ENCODE measurements around the gene NR1I2. TPM values are rescaled to one million over a fixed set of nuclear protein-coding genes. Genes with fewer than 3 reads are reported as not detected.

NR1I2 gene
- total and polyA plus RNA-seq, 9 of the 15 experiments (the other 6 are each of a cell fraction or from before 2014, with no cell fraction given), result not detected

- H3K9ac ChIP-seq (ENCODE audit: insufficient read depth in 1 of 2, low read depth in 2 of 2, low read length in 2 of 2), result no peak overlapping the region
- no peaks in the 10 kb centered on the region for H3K9me3 ChIP-seq (replicated peaks; ENCODE audit: control insufficient read depth, insufficient read depth, low read depth, low read length)
- BruUV-seq (replicated peaks), result no TSS peak
- no peak overlapping the region for H3K4me3 ChIP-seq
- no peaks in the 10 kb centered on the region for H3K4me1 ChIP-seq (replicated peaks in 1 of 2; ENCODE audit: control insufficient read depth in 2 of 2, insufficient read depth in 2 of 2, low read length in 2 of 2)
- intact Hi-C loops (cut with micrococcal nuclease) (no loop called here), in situ Hi-C loops (cut with MboI) (no loop called here)
- no peaks in the 10 kb centered on the region for H3K36me3 ChIP-seq (ENCODE audit: control insufficient read depth, insufficient read depth, low read length)
- ATAC-seq (no peak), DNase-seq (ENCODE audit: extremely low read depth in 1 of 4, low spot score in 3 of 4) (no peak), FAIRE-seq (no peak)
- peak; percentile 56; the same call in 1 of the 2 replicates for TF ChIP-seq HCFC1 (IDR thresholded peaks at IDR 0.05; ENCODE audit: low read depth, low read length)
- TF ChIP-seq USF2 (CRISPR knock-in tag; IDR thresholded peaks at IDR 0.05), result peak; percentile 38; the same call in 1 of the 2 replicates
- TF ChIP-seq TSC22D4 (tag; IDR thresholded peaks at IDR 0.05), result no peak
- TF ChIP-seq HMBOX1 (IDR thresholded peaks at IDR 0.05), result no peak
- TF ChIP-seq NCOA4 (IDR thresholded peaks at IDR 0.05; ENCODE audit: partially characterized antibody), result no peak
- TF ChIP-seq HNRNPUL1 (IDR thresholded peaks at IDR 0.05; ENCODE audit: low read length), result no peak
- no peak for TF ChIP-seq MYNN (IDR thresholded peaks at IDR 0.05)
- TF ChIP-seq MYNN (CRISPR knock-in tag; IDR thresholded peaks at IDR 0.05), result no peak
- TF ChIP-seq ZNF449 (CRISPR knock-in tag; IDR thresholded peaks at IDR 0.05), result no peak
- TF ChIP-seq CUX1 (CRISPR knock-in tag; IDR thresholded peaks at IDR 0.05), result no peak
- no peak for TF ChIP-seq ZNF395 (CRISPR knock-in tag; IDR thresholded peaks at IDR 0.05)
- no peak for TF ChIP-seq MTA1 (IDR thresholded peaks at IDR 0.05; ENCODE audit: borderline replicate concordance)
- no peak overlapping the region for H2AFZ ChIP-seq (ENCODE audit: low read depth, low read length)
- H4K20me1 ChIP-seq (replicated peaks; ENCODE audit: control insufficient read depth, insufficient read depth, low read length), result no peaks in the 10 kb centered on the region
- ChIA-PET CTCF (ENCODE audit: low intra/inter-chr PET ratio) (no interaction called here), POLR2A (no interaction called here)
- WGBS (ENCODE audit: insufficient coverage, low coverage, missing lambda C conversion rate), result 0% methylated on average over 3 of the region's 3 CpGs
- no peak overlapping the region for H3K4me2 ChIP-seq (ENCODE audit: insufficient read depth, low read length)
- H3K79me2 ChIP-seq (ENCODE audit: control insufficient read depth, insufficient read depth, low read length), result no peaks in the 10 kb centered on the region
- H3K27me3 ChIP-seq (ENCODE audit: control insufficient read depth in 2 of 2, insufficient read depth in 2 of 2, low read length in 2 of 2), result peaks cover 7 to 9% of the 10 kb centered on the region in 2 experiments; a peak in 4 of 5 replicates
- no peaks in the 10 kb centered on the region for H3K9me1 ChIP-seq (ENCODE audit: control insufficient read depth, insufficient read depth, low read length)
- H3K27ac ChIP-seq (ENCODE audit: extremely low read depth, low read depth, low read length), result no peak overlapping the region
Observed at GRCh38 chr3:119746423-119746822, 35.5 kb upstream of the NR1I2 start.

All from K562 (cell line).